ENCODE measurements around the gene SNAP91.
A peak's percentile ranks its signal among the peaks of the same experiment; 100 is the strongest.

The SNAP91 gene

GRCh38 chr6:83637953-83638352, 70.9 kb downstream of the SNAP91 start:
- Histone ChIP-seq H3K27me3 (ENCODE audit: control insufficient read depth in 3 of 3, insufficient read depth in 3 of 3, low read depth in 1 of 3, low read length in 3 of 3) (no peaks in the 10 kb centered on the region), H3K79me1 (ENCODE audit: low read depth, low read length) (peaks cover 2% of the 10 kb centered on the region), H3K18ac (ENCODE audit: low read length) (no peak overlapping the region), H3K4me1 (ENCODE audit: control insufficient read depth in 2 of 2, insufficient read depth in 1 of 2, low read depth in 1 of 2, low read length in 2 of 2) (peaks cover 0 to 2% of the 10 kb centered on the region in 2 donors), H3K9ac (ENCODE audit: low read depth, low read length, poor library complexity) (no peak overlapping the region), H2AK5ac (ENCODE audit: low read depth, low read length) (no peak overlapping the region), H3K27ac (replicated peaks; ENCODE audit: low read length) (no peak overlapping the region), H3K4me3 (ENCODE audit: low read length in 2 of 2) (no peak overlapping the region), H3K4ac (ENCODE audit: low read length) (no peak overlapping the region), H4K91ac (ENCODE audit: low read depth, low read length, poor library complexity) (no peak overlapping the region), H2AFZ (ENCODE audit: low read length) (no peak overlapping the region), H3K14ac (ENCODE audit: low read length) (no peak overlapping the region), H3K23ac (ENCODE audit: low read depth, low read length, poor library complexity) (no peak overlapping the region), H4K8ac (ENCODE audit: low read depth, low read length) (no peak overlapping the region), H3K4me2 (ENCODE audit: insufficient read depth, low read length, poor library complexity, severe bottlenecking) (no peak overlapping the region), H3K36me3 (replicated peaks in 1 of 2; ENCODE audit: control insufficient read depth in 2 of 2, insufficient read depth in 2 of 2, low read length in 2 of 2) (no peaks in the 10 kb centered on the region), H2BK12ac (ENCODE audit: low read length) (no peak overlapping the region), H3K9me3 (replicated peaks in 1 of 2; ENCODE audit: control insufficient read depth in 2 of 2, insufficient read depth in 1 of 2, low read depth in 1 of 2, low read length in 2 of 2) (no peaks in the 10 kb centered on the region), H2BK5ac (ENCODE audit: low read length) (no peak overlapping the region), H2BK120ac (ENCODE audit: low read depth, low read length) (no peak overlapping the region), H2BK15ac (ENCODE audit: low read length) (no peak overlapping the region)
- no peak for DNase-seq (ENCODE audit: low spot score)
- WGBS, 2 donors (ENCODE audit: extremely low coverage in 2 of 2, insufficient read length in 2 of 2, insufficient replicate concordance in 1 of 2), result no CpG with 5 or more reads among the region's 7 CpGs

DNA sequence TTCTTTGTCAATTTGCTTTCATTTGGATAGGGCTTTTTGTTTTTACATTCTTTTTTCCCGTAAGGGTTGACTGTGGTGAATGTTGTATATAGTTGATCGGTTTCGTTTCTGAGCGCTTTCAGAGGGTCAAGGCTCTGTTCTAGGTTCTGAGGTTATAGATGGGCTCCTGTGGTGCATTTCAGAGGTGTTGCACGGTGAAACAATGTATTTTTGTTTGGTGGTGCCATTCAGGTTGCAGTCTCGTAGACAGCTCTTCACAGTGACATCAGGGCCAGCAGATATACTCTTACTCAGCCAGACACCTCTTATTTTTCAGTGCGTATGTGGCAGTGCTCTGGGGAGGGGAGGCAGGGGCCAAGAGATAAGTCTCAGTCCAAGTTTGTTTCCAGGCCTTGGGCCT, 72.1 kb downstream of the SNAP91 start:
- peak overlapping the region; percentile 77 for H2BK5ac ChIP-seq (ENCODE audit: low read length)
- no peak for DNase-seq (ENCODE audit: low spot score)
- H4K8ac ChIP-seq (ENCODE audit: low read depth, low read length), result no peak overlapping the region
- no peak overlapping the region for H2BK15ac ChIP-seq (ENCODE audit: low read length)
- no peak overlapping the region for H3K9ac ChIP-seq (ENCODE audit: low read depth, low read length, poor library complexity)
- peaks cover 0 to 2% of the 10 kb centered on the region in 2 donors for H3K4me1 ChIP-seq (ENCODE audit: control insufficient read depth in 2 of 2, insufficient read depth in 1 of 2, low read depth in 1 of 2, low read length in 2 of 2)
- H3K4me2 ChIP-seq (ENCODE audit: insufficient read depth, low read length, poor library complexity, severe bottlenecking), result no peak overlapping the region
- no peak overlapping the region for H3K23ac ChIP-seq (ENCODE audit: low read depth, low read length, poor library complexity)
- no peak overlapping the region for H3K14ac ChIP-seq (ENCODE audit: low read length)
- H2AFZ ChIP-seq (ENCODE audit: low read length), result no peak overlapping the region
- H3K9me3 ChIP-seq (replicated peaks in 1 of 2; ENCODE audit: control insufficient read depth in 2 of 2, insufficient read depth in 1 of 2, low read depth in 1 of 2, low read length in 2 of 2), result no peaks in the 10 kb centered on the region
- no peak overlapping the region for H3K4ac ChIP-seq (ENCODE audit: low read length)
- no peaks in the 10 kb centered on the region for H3K36me3 ChIP-seq (replicated peaks in 1 of 2; ENCODE audit: control insufficient read depth in 2 of 2, insufficient read depth in 2 of 2, low read length in 2 of 2)
- H2BK120ac ChIP-seq (ENCODE audit: low read depth, low read length), result no peak overlapping the region
- H3K18ac ChIP-seq (ENCODE audit: low read length), result no peak overlapping the region
- H3K27ac ChIP-seq (replicated peaks; ENCODE audit: low read length), result no peak overlapping the region
- H4K91ac ChIP-seq (ENCODE audit: low read depth, low read length, poor library complexity), result no peak overlapping the region
- no peaks in the 10 kb centered on the region for H3K27me3 ChIP-seq (ENCODE audit: control insufficient read depth in 3 of 3, insufficient read depth in 3 of 3, low read depth in 1 of 3, low read length in 3 of 3)
- WGBS, 2 donors (ENCODE audit: extremely low coverage in 2 of 2, insufficient read length in 2 of 2, insufficient replicate concordance in 1 of 2), result no CpG with 5 or more reads among the region's 7 CpGs
- no peak overlapping the region for H2AK5ac ChIP-seq (ENCODE audit: low read depth, low read length)
- peaks cover 2% of the 10 kb centered on the region for H3K79me1 ChIP-seq (ENCODE audit: low read depth, low read length)
- no peak overlapping the region for H2BK12ac ChIP-seq (ENCODE audit: low read length)
- H3K4me3 ChIP-seq (ENCODE audit: low read length in 2 of 2), result no peak overlapping the region

- DNase-seq (ENCODE audit: low spot score), result no peak
Measured at GRCh38 chr6:83633609-83634008, 75.3 kb downstream of the SNAP91 start.

GRCh38 chr6:83633149-83633548, 75.8 kb downstream of the SNAP91 start:
- Histone ChIP-seq H3K4me3 (ENCODE audit: low read length in 2 of 2) (no peak overlapping the region), H4K91ac (ENCODE audit: low read depth, low read length, poor library complexity) (no peak overlapping the region), H2BK12ac (ENCODE audit: low read length) (no peak overlapping the region), H2BK120ac (ENCODE audit: low read depth, low read length) (no peak overlapping the region), H2BK5ac (ENCODE audit: low read length) (no peak overlapping the region), H4K8ac (ENCODE audit: low read depth, low read length) (no peak overlapping the region), H3K4ac (ENCODE audit: low read length) (no peak overlapping the region), H3K4me2 (ENCODE audit: insufficient read depth, low read length, poor library complexity, severe bottlenecking) (no peak overlapping the region), H3K79me1 (ENCODE audit: low read depth, low read length) (peaks cover 2% of the 10 kb centered on the region), H2AFZ (ENCODE audit: low read length) (no peak overlapping the region), H3K4me1 (ENCODE audit: control insufficient read depth in 2 of 2, insufficient read depth in 1 of 2, low read depth in 1 of 2, low read length in 2 of 2) (peaks cover 0 to 2% of the 10 kb centered on the region in 2 donors), H2AK5ac (ENCODE audit: low read depth, low read length) (no peak overlapping the region), H3K18ac (ENCODE audit: low read length) (no peak overlapping the region), H3K9me3 (replicated peaks in 1 of 2; ENCODE audit: control insufficient read depth in 2 of 2, insufficient read depth in 1 of 2, low read depth in 1 of 2, low read length in 2 of 2) (no peaks in the 10 kb centered on the region), H3K23ac (ENCODE audit: low read depth, low read length, poor library complexity) (no peak overlapping the region), H2BK15ac (ENCODE audit: low read length) (no peak overlapping the region), H3K27me3 (ENCODE audit: control insufficient read depth in 3 of 3, insufficient read depth in 3 of 3, low read depth in 1 of 3, low read length in 3 of 3) (no peaks in the 10 kb centered on the region), H3K14ac (ENCODE audit: low read length) (no peak overlapping the region), H3K36me3 (replicated peaks in 1 of 2; ENCODE audit: control insufficient read depth in 2 of 2, insufficient read depth in 2 of 2, low read length in 2 of 2) (no peaks in the 10 kb centered on the region), H3K9ac (ENCODE audit: low read depth, low read length, poor library complexity) (no peak overlapping the region), H3K27ac (replicated peaks; ENCODE audit: low read length) (no peak overlapping the region)
- DNase-seq (ENCODE audit: low spot score), result no peak
- WGBS, 2 donors (ENCODE audit: extremely low coverage in 2 of 2, insufficient read length in 2 of 2, insufficient replicate concordance in 1 of 2), result no CpG with 5 or more reads among the region's 2 CpGs

More at GRCh38 chr6:83633609-83634008, 75.3 kb downstream of the SNAP91 start:
- Histone ChIP-seq H3K18ac (ENCODE audit: low read length) (peak overlapping the region; percentile 83), H2AK5ac (ENCODE audit: low read depth, low read length) (no peak overlapping the region), H3K4me1 (ENCODE audit: control insufficient read depth in 2 of 2, insufficient read depth in 1 of 2, low read depth in 1 of 2, low read length in 2 of 2) (peaks cover 0 to 2% of the 10 kb centered on the region in 2 donors), H3K14ac (ENCODE audit: low read length) (no peak overlapping the region), H2BK15ac (ENCODE audit: low read length) (no peak overlapping the region), H4K8ac (ENCODE audit: low read depth, low read length) (peak overlapping the region; percentile 65), H3K79me1 (ENCODE audit: low read depth, low read length) (peaks cover 2% of the 10 kb centered on the region), H3K36me3 (replicated peaks in 1 of 2; ENCODE audit: control insufficient read depth in 2 of 2, insufficient read depth in 2 of 2, low read length in 2 of 2) (no peaks in the 10 kb centered on the region), H3K23ac (ENCODE audit: low read depth, low read length, poor library complexity) (no peak overlapping the region), H3K4ac (ENCODE audit: low read length) (no peak overlapping the region), H3K9ac (ENCODE audit: low read depth, low read length, poor library complexity) (no peak overlapping the region), H3K27ac (replicated peaks; ENCODE audit: low read length) (no peak overlapping the region), H3K27me3 (ENCODE audit: control insufficient read depth in 3 of 3, insufficient read depth in 3 of 3, low read depth in 1 of 3, low read length in 3 of 3) (no peaks in the 10 kb centered on the region), H4K91ac (ENCODE audit: low read depth, low read length, poor library complexity) (no peak overlapping the region), H3K9me3 (replicated peaks in 1 of 2; ENCODE audit: control insufficient read depth in 2 of 2, insufficient read depth in 1 of 2, low read depth in 1 of 2, low read length in 2 of 2) (no peaks in the 10 kb centered on the region), H2BK120ac (ENCODE audit: low read depth, low read length) (no peak overlapping the region), H3K4me2 (ENCODE audit: insufficient read depth, low read length, poor library complexity, severe bottlenecking) (no peak overlapping the region), H2BK12ac (ENCODE audit: low read length) (no peak overlapping the region), H2AFZ (ENCODE audit: low read length) (no peak overlapping the region), H2BK5ac (ENCODE audit: low read length) (no peak overlapping the region), H3K4me3 (ENCODE audit: low read length in 2 of 2) (no peak overlapping the region)
- no CpG with 5 or more reads among the region's 5 CpGs for WGBS, 2 donors (ENCODE audit: extremely low coverage in 2 of 2, insufficient read length in 2 of 2, insufficient replicate concordance in 1 of 2)

Data from neuronal stem cell (in vitro differentiated cells).